Suppressor macrophage (primary cell): ENCODE measurements around the gene NFKB1.
"Not testable (repeated sequence)": the region's sequence is repeated elsewhere in the genome, so short reads cannot be mapped to it uniquely, and the experiment has no call there.

Source experiments
- DNase-seq, 4 experiments: peaks; one replicate each; pipeline ENCODE4 v3.0.0-alpha.2; 2020 to 2022
- total RNA-seq, 17 experiments: gene quantifications; one replicate each; lab custom pipeline; 2026; ENCODE audit warnings: mixed read lengths in 6 of 17, inconsistent platforms in 3 of 17; lab: John Stamatoyannopoulos, UW

Gene NFKB1
- total RNA-seq: 96.0 to 1,889 (median 133) reads per million in 17 experiments

- peak; percentile 91 to 95 (median 94) for DNase-seq
Observed at GRCh38 chr4:102500696-102501446, at the start of gene NFKB1. Gene NFKB1 (plus strand): TSS chr4:102501359. CDS start chr4:102525519, 24,160 bp downstream.

- no peak for DNase-seq
Observed at GRCh38 chr4:102452854-102453253, 48.3 kb upstream of the NFKB1 start.

GRCh38 chr4:102453827-102454226 is 47.3 kb upstream of the NFKB1 start:
- peak in 1 of 4 experiments; percentile 37 for DNase-seq

GRCh38 chr4:102454268-102454667 is 46.9 kb upstream of the NFKB1 start:
- DNase-seq: peak; percentile 57 to 86 (median 72)

GRCh38 chr4:102454981-102455685 is 46.0 kb upstream of the NFKB1 start:
- peak in 1 of 4 experiments; percentile 22 for DNase-seq

- no peak for DNase-seq
Observed at GRCh38 chr4:102455750-102456149, 45.4 kb upstream of the NFKB1 start.

GRCh38 chr4:102466298-102466697 is 34.9 kb upstream of the NFKB1 start:
- peak; percentile 10 to 71 (median 38) for DNase-seq

- no peak for DNase-seq
Observed at GRCh38 chr4:102469806-102470205, 31.4 kb upstream of the NFKB1 start.

- no peak for DNase-seq
Observed at GRCh38 chr4:102472441-102473013, 28.6 kb upstream of the NFKB1 start.

GRCh38 chr4:102473476-102473875 is 27.7 kb upstream of the NFKB1 start:
- DNase-seq: no peak

GRCh38 chr4:102474736-102475504 is 26.2 kb upstream of the NFKB1 start:
- no peak for DNase-seq

- no peak for DNase-seq
Observed at GRCh38 chr4:102477657-102478056, 23.5 kb upstream of the NFKB1 start.

GRCh38 chr4:102478186-102478585 is 23.0 kb upstream of the NFKB1 start:
- DNase-seq: no peak

GRCh38 chr4:102479832-102480231 is 21.3 kb upstream of the NFKB1 start:
- not testable (repeated sequence) for DNase-seq

- no peak for DNase-seq
Observed at GRCh38 chr4:102483120-102483519, 18.0 kb upstream of the NFKB1 start.

- not testable (repeated sequence) for DNase-seq
Observed at GRCh38 chr4:102483990-102484692, 17.0 kb upstream of the NFKB1 start.

GRCh38 chr4:102492531-102493241 is 8.5 kb upstream of the NFKB1 start:
- peak in 3 of 4 experiments; percentile 9 to 44 (median 31) for DNase-seq

- no peak for DNase-seq
Observed at GRCh38 chr4:102493257-102493656, 7.9 kb upstream of the NFKB1 start.

GRCh38 chr4:102493794-102494193 is 7.4 kb upstream of the NFKB1 start:
- DNase-seq: no peak

- DNase-seq: no peak
Observed at GRCh38 chr4:102494603-102495002, 6.6 kb upstream of the NFKB1 start.

- no peak for DNase-seq
Observed at GRCh38 chr4:102497986-102498385, 3.2 kb upstream of the NFKB1 start.
